Right renal pelvis (tissue), 4 donors: Measurements from ENCODE around the gene KLHL12. TPM values are rescaled to one million over a fixed set of nuclear protein-coding genes. Genes with fewer than 3 reads are reported as not detected.
A peak's percentile ranks its signal among the peaks of the same experiment; 100 is the strongest.

ENCODE experiments used
- DNase-seq, 4 donors: peaks; one replicate each; pipeline ENCODE4 v3.0.0-alpha.2; 2013; ENCODE audit warnings: low read depth in 4 of 4, low spot score in 3 of 4, missing footprints in 1 of 4
- polyA plus RNA-seq, 4 donors: library from polyadenylated mRNA; unstranded; fragments of 120-200 nt; gene quantifications; one replicate each; pipeline ENCODE4 v1.2.1, GENCODE V29; 2013; ENCODE audit not compliant: insufficient read length in 4 of 4

Gene KLHL12
- polyA plus RNA-seq, 4 donors, result 35.6 to 45.8 (median 43.1) TPM

GRCh38 chr1:202888531-202889360 is 38.3 kb downstream of the KLHL12 start, which contains the start of gene RABIF:
Gene RABIF (minus strand): TSS chr1:202889149. CDS start chr1:202889098, 51 bp downstream.
- DNase-seq, result peak; percentile 85 to 90 (median 87)

GRCh38 chr1:202888221-202888530 is 38.9 kb downstream of the KLHL12 start:
- DNase-seq, result no peak

- no peak for DNase-seq
These were observed 46.0 kb downstream of the KLHL12 start for GRCh38 chr1:202880961-202881460.

GRCh38 chr1:202880062-202880461 is 47.0 kb downstream of the KLHL12 start:
- DNase-seq, result no peak

GRCh38 chr1:202879128-202879527 is 47.9 kb downstream of the KLHL12 start:
- DNase-seq, result no peak

- DNase-seq, result no peak
These were observed 54.0 kb downstream of the KLHL12 start for GRCh38 chr1:202873026-202873425.

- DNase-seq, result no peak
These were observed 55.7 kb downstream of the KLHL12 start for GRCh38 chr1:202871367-202871766.

GRCh38 chr1:202862679-202863560 is 64.1 kb downstream of the KLHL12 start:
- no peak for DNase-seq

GRCh38 chr1:202861420-202862132 is 65.5 kb downstream of the KLHL12 start:
- DNase-seq, result peak; percentile 69 to 85 (median 80)

GRCh38 chr1:202860744-202861419 is 66.2 kb downstream of the KLHL12 start:
- DNase-seq, result peak in 3 of 4 donors; percentile 26 to 65 (median 53)

GRCh38 chr1:202858789-202859414 is 68.1 kb downstream of the KLHL12 start:
- DNase-seq, result no peak

GRCh38 chr1:202858331-202858730 is 68.7 kb downstream of the KLHL12 start:
- DNase-seq, result peak in 1 of 4 donors; percentile 20

GRCh38 chr1:202857136-202857610 is 69.9 kb downstream of the KLHL12 start:
- DNase-seq, result no peak

GRCh38 chr1:202856014-202856413 is 71.0 kb downstream of the KLHL12 start:
- no peak for DNase-seq

- no peak for DNase-seq
These were observed 72.2 kb downstream of the KLHL12 start for GRCh38 chr1:202854787-202855186.

GRCh38 chr1:202852163-202852904 is 74.7 kb downstream of the KLHL12 start:
- DNase-seq, result no peak

GRCh38 chr1:202850593-202851362 is 76.3 kb downstream of the KLHL12 start:
- no peak for DNase-seq

GRCh38 chr1:202848191-202848542 is 78.9 kb downstream of the KLHL12 start:
- no peak for DNase-seq
